K562 (cell line): ENCODE measurements around the gene RNF138. TPM values are rescaled to one million over a fixed set of nuclear protein-coding genes. Genes with fewer than 3 reads are reported as not detected.

Source experiments
- ATAC-seq: fragments of 200-7000 bp; cut with Tn5 transposase; 3 replicates; pipeline ENCODE4 v1.9.1; 2020; ENCODE audit warnings: moderate library complexity
- BruUV-seq: library from RNA; stranded (reverse); fragments of 400-500 nt; replicated peaks from 2 replicates; lab custom pipeline; 2021; lab: Mats Ljungman, UMichigan
- CTCF ChIA-PET: fragments of 300-600 bp; formaldehyde crosslinking; extraction: SDS; loops from one replicate; lab custom pipeline; 2021; ENCODE audit warnings: low intra/inter-chr PET ratio; lab: Yijun Ruan, JAX
- POLR2A ChIA-PET: fragments of 300-600, 350-650 bp; sonication (Branson Sonifier 250); formaldehyde crosslinking; extraction: SDS; loops from one replicate; lab custom pipeline; 2021; ENCODE audit warnings: antibody characterized with exemption, inconsistent platforms; lab: Yijun Ruan, JAX
- DNase-seq, 4 experiments: peaks; one replicate each; pipeline versions ENCODE4 v3.0.0 to v3.0.0-alpha.2; 2011 to 2018; ENCODE audit warnings: low spot score in 3 of 4, mixed read lengths in 3 of 4; ENCODE audit errors: extremely low read depth in 1 of 4
- FAIRE-seq: peaks from 2 replicates; lab custom pipeline; 2011; peaks lifted over from hg19 to GRCh38; lab: Jason Lieb, UNC
- H2AFZ ChIP-seq: 2 replicates; pipeline ENCODE4 v1.6.0; 2011; ENCODE audit warnings: low read depth, low read length, control low read depth, inconsistent platforms
- H3K27ac ChIP-seq: fragments of 200-600 bp; 3 replicates; pipeline ENCODE4 v1.8.0; 2011; ENCODE audit warnings: low read depth, mild to moderate bottlenecking, control low read depth, inconsistent platforms, low read length, moderate library complexity, mixed read lengths; ENCODE audit errors: extremely low read depth
- H3K27me3 ChIP-seq, 2 experiments: fragments of 300-600 bp in 1 of 2; 2 replicates in 1 of 2; 3 replicates in 1 of 2; pipeline versions ENCODE4 v1.6.0 to v1.8.0; 2011; ENCODE audit warnings: inconsistent platforms in 2 of 2, low read length in 2 of 2, mild to moderate bottlenecking in 1 of 2, mixed read lengths in 1 of 2, moderate library complexity in 1 of 2; ENCODE audit not compliant: control insufficient read depth in 2 of 2, insufficient read depth in 2 of 2
- H3K36me3 ChIP-seq: fragments of 300-600 bp; 3 replicates; pipeline ENCODE4 v1.8.0; 2011; ENCODE audit warnings: mild to moderate bottlenecking, low read length, inconsistent platforms; ENCODE audit not compliant: control insufficient read depth, insufficient read depth
- H3K4me1 ChIP-seq, 2 experiments: fragments of 200-600 bp in 1 of 2; replicated peaks in 1 of 2; 2 replicates in 1 of 2; 3 replicates in 1 of 2; pipeline versions ENCODE4 v1.5.1 to v1.8.0; 2011; ENCODE audit warnings: inconsistent platforms in 2 of 2, low read length in 2 of 2, mild to moderate bottlenecking in 1 of 2, mixed read lengths in 1 of 2, moderate library complexity in 1 of 2; ENCODE audit not compliant: control insufficient read depth in 2 of 2, insufficient read depth in 2 of 2
- H3K4me2 ChIP-seq: 2 replicates; pipeline ENCODE4 v1.6.1; 2011; ENCODE audit warnings: low read length, control low read depth, inconsistent platforms, mixed read lengths; ENCODE audit not compliant: insufficient read depth
- H3K4me3 ChIP-seq: fragments of 200-600 bp; sonication (generic), shearing (Covaris generic); 2 replicates; pipeline ENCODE4 v1.5.1; 2016; ENCODE audit warnings: control low read depth, inconsistent platforms
- H3K79me2 ChIP-seq: fragments of 200-600 bp; 3 replicates; pipeline ENCODE4 v1.8.0; 2011; ENCODE audit warnings: low read length, inconsistent platforms; ENCODE audit not compliant: control insufficient read depth, insufficient read depth
- H3K9ac ChIP-seq, 2 experiments: 2 replicates each; pipeline versions ENCODE4 v1.6.0 to v1.6.1; 2011; ENCODE audit warnings: low read depth in 2 of 2, low read length in 2 of 2, control low read depth in 1 of 2, inconsistent platforms in 1 of 2, mild to moderate bottlenecking in 1 of 2, mixed read lengths in 1 of 2; ENCODE audit not compliant: insufficient read depth in 1 of 2
- H3K9me1 ChIP-seq: one replicate; pipeline ENCODE4 v1.6.0; 2011; ENCODE audit warnings: inconsistent platforms, mild to moderate bottlenecking, low read length, moderate library complexity; ENCODE audit not compliant: control insufficient read depth, insufficient read depth
- H3K9me3 ChIP-seq: replicated peaks from 2 replicates; pipeline ENCODE4 v1.5.1; 2011; ENCODE audit warnings: low read depth, low read length, inconsistent platforms; ENCODE audit not compliant: control insufficient read depth, insufficient read depth
- H4K20me1 ChIP-seq: replicated peaks from 2 replicates; pipeline ENCODE4 v1.6.1; 2011; ENCODE audit warnings: low read length, inconsistent platforms, mixed read lengths; ENCODE audit not compliant: control insufficient read depth, insufficient read depth
- CHD1 ChIP-seq: fragments of 200-600 bp; sonication (generic); IDR thresholded peaks from one replicate; pipeline ENCODE4 v1.6.1; 2012; ENCODE audit warnings: mild to moderate bottlenecking, moderate library complexity, low read length, inconsistent platforms
- DLX4 ChIP-seq: fragments of 250-450 bp; sonication (Bioruptor Pico); IDR thresholded peaks from 2 replicates; pipeline ENCODE4 v1.6.1; 2021; ENCODE audit warnings: mild to moderate bottlenecking
- GTF2F1 ChIP-seq: IDR thresholded peaks from 2 replicates; pipeline ENCODE4 v1.6.1; 2011; ENCODE audit warnings: low read depth, low read length, improper control_type of control experiment
- MLLT1 ChIP-seq, 2 experiments: fragments of 450-650 bp; IDR thresholded peaks; 2 replicates each; pipeline ENCODE4 v1.6.1; 2016
- PBX2 ChIP-seq, 2 experiments: IDR thresholded peaks in 1 of 2; conservative IDR thresholded peaks in 1 of 2; 2 replicates each; pipeline ENCODE4 v1.6.1; 2016; ENCODE audit warnings: low read depth in 2 of 2, mild to moderate bottlenecking in 1 of 2, missing compliant biosample characterization in 1 of 2, missing genetic modification characterization in 1 of 2, moderate library complexity in 1 of 2
- SMARCA4 ChIP-seq: fragments of 450-650 bp; IDR thresholded peaks from 2 replicates; pipeline ENCODE4 v1.6.1; 2016
- TCF3 ChIP-seq: sonication (generic); formaldehyde crosslinking; IDR thresholded peaks from 2 replicates; pipeline ENCODE4 v1.4.0; 2020; ENCODE audit warnings: mild to moderate bottlenecking, missing genetic modification reagents
- TFAP4 ChIP-seq: sonication (generic); formaldehyde crosslinking; IDR thresholded peaks from 2 replicates; pipeline ENCODE4 v1.8.0; 2022; ENCODE audit warnings: missing genetic modification reagents, mild to moderate bottlenecking, moderate library complexity, borderline replicate concordance
- TGIF2 ChIP-seq: sonication (generic); formaldehyde crosslinking; IDR thresholded peaks from 2 replicates; pipeline ENCODE4 v1.8.1; 2022; ENCODE audit warnings: mild to moderate bottlenecking, missing genetic modification reagents, moderate library complexity
- ZNF408 ChIP-seq: fragments of 250-450 bp; sonication (Bioruptor Pico); IDR thresholded peaks from 2 replicates; pipeline ENCODE4 v1.4.0; 2020; ENCODE audit warnings: low read depth, mild to moderate bottlenecking, moderate library complexity
- ZNF57 ChIP-seq: fragments of 450-650 bp; formaldehyde crosslinking; IDR thresholded peaks from 2 replicates; pipeline ENCODE4 v1.4.0; 2020; ENCODE audit warnings: mild to moderate bottlenecking, moderate library complexity
- WGBS: fragments of 100-300 bp; shearing (Covaris generic); methylation state at CpG from one replicate; pipeline ENCODE4 v1.1.6; 2016; ENCODE audit warnings: low coverage, mixed read lengths; ENCODE audit not compliant: insufficient coverage; ENCODE audit errors: missing lambda C conversion rate; 5-methylcytosine and 5-hydroxymethylcytosine counted together
- in situ Hi-C: fragments of 300-500 bp; cut with MboI; formaldehyde crosslinking; loops from 4 replicates; pipeline ENCODE4 v1.15.0; 2018; ENCODE audit warnings: inconsistent platforms, mixed read lengths
- intact Hi-C: fragments of 100-400 bp; cut with micrococcal nuclease; formaldehyde crosslinking; loops from 2 replicates; pipeline ENCODE4 v1.14.2; 2022
- polyA plus RNA-seq, 8 experiments: library from polyadenylated mRNA; depleted of rRNA in 4 of 8; stranded (reverse) in 5 of 8; unstranded in 3 of 8; fragments of >200 nt; fragmentation: Nextera tagmentation in 2 of 8; fragmentation: Illumina TruSeq in 1 of 8; extraction: Ambion mirVana in 2 of 8; extraction: Trizol in 1 of 8; gene quantifications; 2 replicates each; pipeline versions ENCODE4 v1.2.1 to v1.2.3, GENCODE V29; 2011 to 2014; ENCODE audit warnings: inconsistent platforms in 1 of 8, missing spikeins in 1 of 8
- total RNA-seq, 7 experiments: library from RNA; depleted of rRNA in 6 of 7; stranded (reverse); fragments of >200 nt in 6 of 7; fragmentation: Illumina TruSeq in 2 of 7; extraction: Trizol in 2 of 7; gene quantifications; 2 replicates each; pipeline versions ENCODE4 v1.2.1 to v1.2.3, GENCODE V29; 2011 to 2021; ENCODE audit warnings: low replicate concordance in 1 of 7

Gene RNF138
- total and polyA plus RNA-seq, 9 of the 15 experiments (the other 6 are each of a cell fraction or from before 2014, with no cell fraction given), result 47.6 to 100 (median 62.5) TPM

- TF ChIP-seq MLLT1 (IDR thresholded peaks at IDR 0.05), result peak in 1 of 2 experiments; percentile 51; a peak in 1 of 4 replicates
Measured at GRCh38 chr18:32091325-32091723, 350 bp upstream of the RNF138 start (continued).

GRCh38 chr18:32092422-32093101 is 888 bp downstream of the RNF138 start:
- Histone ChIP-seq H3K27me3 (no peaks in the 10 kb centered on the region), H2AFZ (peak overlapping the region; percentile 82), H3K4me1 (peaks cover 28 to 31% of the 10 kb centered on the region in 2 experiments; a peak in 4 of 5 replicates), H3K27ac (peak overlapping the region; percentile 98), H3K9ac (peak overlapping the region; percentile 91 to 98), H3K4me3 (peak overlapping the region; percentile 77), H4K20me1 (peaks cover 4% of the 10 kb centered on the region), H3K79me2 (peaks cover 51% of the 10 kb centered on the region), H3K9me1 (no peaks in the 10 kb centered on the region), H3K9me3 (no peaks in the 10 kb centered on the region), H3K4me2 (peak overlapping the region; percentile 77), H3K36me3 (peaks cover 33% of the 10 kb centered on the region)
- intact Hi-C loops, result loop anchor here (2.0 to 10.0 kb wide), 3 partner anchors 74 to 988 kb away; partner anchors contain the start of genes DSC2, RNF125 and TRAPPC8
- in situ Hi-C loops, result no loop called here
- peak; percentile 93 for ATAC-seq
- peak; percentile 87 for FAIRE-seq
- DNase-seq, result peak; percentile 98 to 99 (median 99)
- ChIA-PET POLR2A (interaction anchor here (0.6 to 2.1 kb wide), 11 partner anchors 9 to 431 kb away, joined by 3 to 6 read pairs (median 3); no protein-coding TSS in a partner anchor), CTCF (no interaction called here)
- no TSS peak for BruUV-seq
- WGBS, result under 1% methylated on average over 36 of the region's 77 CpGs
- 0 out of 2 replicates have a peak, but pooled peaks have one; percentile 14 for TF ChIP-seq GTF2F1
- no peak for TF ChIP-seq ZNF408
- TF ChIP-seq TCF3, result 0 out of 2 replicates have a peak, but pooled peaks have one; percentile 14
- peak; percentile 36; the same call in 1 of the 2 replicates for TF ChIP-seq TFAP4 (CRISPR knock-in tag)
- no peak for TF ChIP-seq DLX4 (CRISPR knock-in tag)
- TF ChIP-seq SMARCA4, result no peak
- TF ChIP-seq PBX2 (CRISPR knock-in tag; IDR thresholded peaks at IDR 0.05; ENCODE audit: low read depth), result no peak
- no peak for TF ChIP-seq PBX2 (tag; conservative IDR thresholded peaks at IDR 0.05; ENCODE audit: low read depth)
- TF ChIP-seq TGIF2 (CRISPR knock-in tag), result 0 out of 2 replicates have a peak, but pooled peaks have one; percentile 73
- no peak for TF ChIP-seq ZNF57 (CRISPR knock-in tag)
- peak; percentile 79 for TF ChIP-seq CHD1
